Measurements from ENCODE around the gene ACKR1.

Gene ACKR1

DNA sequence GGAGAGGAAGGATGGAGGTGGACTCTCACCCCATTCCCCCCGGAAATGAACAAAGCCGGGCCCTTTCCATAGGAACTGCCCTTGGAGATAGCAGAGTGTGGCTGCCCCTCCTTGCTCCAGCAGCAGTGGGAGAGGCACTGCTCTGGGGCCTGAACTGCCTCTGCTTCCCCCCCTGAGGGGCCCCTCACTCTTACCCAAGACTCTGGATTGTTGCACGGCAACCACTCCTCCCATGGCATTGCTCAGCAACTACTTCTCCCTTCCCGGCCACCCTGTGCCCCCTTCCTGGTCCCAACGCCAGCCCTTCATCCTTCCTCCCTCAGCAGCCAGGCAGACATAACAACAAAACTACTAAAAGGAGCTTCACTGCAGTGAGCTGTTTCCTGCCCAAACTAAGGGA is 3.0 kb upstream of the ACKR1 start:
- no peak overlapping the region for H3K27ac ChIP-seq
- TF ChIP-seq ZFX (IDR thresholded peaks at IDR 0.05) = no peak
- TF ChIP-seq, protein P1, sequence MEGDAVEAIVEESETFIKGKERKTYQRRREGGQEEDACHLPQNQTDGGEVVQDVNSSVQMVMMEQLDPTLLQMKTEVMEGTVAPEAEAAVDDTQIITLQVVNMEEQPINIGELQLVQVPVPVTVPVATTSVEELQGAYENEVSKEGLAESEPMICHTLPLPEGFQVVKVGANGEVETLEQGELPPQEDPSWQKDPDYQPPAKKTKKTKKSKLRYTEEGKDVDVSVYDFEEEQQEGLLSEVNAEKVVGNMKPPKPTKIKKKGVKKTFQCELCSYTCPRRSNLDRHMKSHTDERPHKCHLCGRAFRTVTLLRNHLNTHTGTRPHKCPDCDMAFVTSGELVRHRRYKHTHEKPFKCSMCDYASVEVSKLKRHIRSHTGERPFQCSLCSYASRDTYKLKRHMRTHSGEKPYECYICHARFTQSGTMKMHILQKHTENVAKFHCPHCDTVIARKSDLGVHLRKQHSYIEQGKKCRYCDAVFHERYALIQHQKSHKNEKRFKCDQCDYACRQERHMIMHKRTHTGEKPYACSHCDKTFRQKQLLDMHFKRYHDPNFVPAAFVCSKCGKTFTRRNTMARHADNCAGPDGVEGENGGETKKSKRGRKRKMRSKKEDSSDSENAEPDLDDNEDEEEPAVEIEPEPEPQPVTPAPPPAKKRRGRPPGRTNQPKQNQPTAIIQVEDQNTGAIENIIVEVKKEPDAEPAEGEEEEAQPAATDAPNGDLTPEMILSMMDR (conservative IDR thresholded peaks at IDR 0.05) = no peak

DNA sequence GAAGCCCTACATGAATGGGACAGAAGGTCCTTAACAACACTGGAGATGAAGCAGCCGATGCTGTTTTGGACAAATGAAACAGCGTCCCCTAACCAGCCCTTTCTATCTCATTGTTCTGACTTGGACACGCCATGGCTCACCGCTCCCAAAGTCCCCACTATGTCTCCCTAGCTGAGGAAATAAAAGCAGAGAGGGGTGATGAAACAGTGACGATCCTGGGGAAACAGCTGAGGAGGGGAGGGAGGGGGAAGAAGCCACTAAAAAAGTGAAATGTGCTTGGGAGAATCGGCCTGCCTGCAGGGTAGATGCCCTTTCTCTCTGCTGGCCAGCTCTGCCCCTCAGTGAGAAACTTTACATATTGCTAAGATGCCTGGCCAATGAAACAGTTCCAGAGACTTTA is 1.1 kb upstream of the ACKR1 start:
- H3K27ac ChIP-seq = no peak overlapping the region
- TF ChIP-seq, protein P1 (conservative IDR thresholded peaks at IDR 0.05) = no peak
- no peak for TF ChIP-seq ZFX (IDR thresholded peaks at IDR 0.05)

DNA sequence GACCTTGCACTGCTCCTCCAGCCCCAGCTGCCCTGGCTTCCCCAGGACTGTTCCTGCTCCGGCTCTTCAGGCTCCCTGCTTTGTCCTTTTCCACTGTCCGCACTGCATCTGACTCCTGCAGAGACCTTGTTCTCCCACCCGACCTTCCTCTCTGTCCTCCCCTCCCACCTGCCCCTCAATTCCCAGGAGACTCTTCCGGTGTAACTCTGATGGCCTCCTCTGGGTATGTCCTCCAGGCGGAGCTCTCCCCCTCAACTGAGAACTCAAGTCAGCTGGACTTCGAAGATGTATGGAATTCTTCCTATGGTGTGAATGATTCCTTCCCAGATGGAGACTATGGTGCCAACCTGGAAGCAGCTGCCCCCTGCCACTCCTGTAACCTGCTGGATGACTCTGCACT is 550 bp downstream of the ACKR1 start:
- H3K27ac ChIP-seq = no peak overlapping the region
- TF ChIP-seq ZFX (IDR thresholded peaks at IDR 0.05) = no peak
- TF ChIP-seq, protein P1 (conservative IDR thresholded peaks at IDR 0.05) = no peak

DNA sequence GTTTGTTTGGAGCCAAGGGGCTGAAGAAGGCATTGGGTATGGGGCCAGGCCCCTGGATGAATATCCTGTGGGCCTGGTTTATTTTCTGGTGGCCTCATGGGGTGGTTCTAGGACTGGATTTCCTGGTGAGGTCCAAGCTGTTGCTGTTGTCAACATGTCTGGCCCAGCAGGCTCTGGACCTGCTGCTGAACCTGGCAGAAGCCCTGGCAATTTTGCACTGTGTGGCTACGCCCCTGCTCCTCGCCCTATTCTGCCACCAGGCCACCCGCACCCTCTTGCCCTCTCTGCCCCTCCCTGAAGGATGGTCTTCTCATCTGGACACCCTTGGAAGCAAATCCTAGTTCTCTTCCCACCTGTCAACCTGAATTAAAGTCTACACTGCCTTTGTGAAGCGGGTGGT is 1.4 kb downstream of the ACKR1 start:
- no peak for TF ChIP-seq ZFX (IDR thresholded peaks at IDR 0.05)
- TF ChIP-seq, protein P1 (conservative IDR thresholded peaks at IDR 0.05) = no peak
- no peak overlapping the region for H3K27ac ChIP-seq

DNA sequence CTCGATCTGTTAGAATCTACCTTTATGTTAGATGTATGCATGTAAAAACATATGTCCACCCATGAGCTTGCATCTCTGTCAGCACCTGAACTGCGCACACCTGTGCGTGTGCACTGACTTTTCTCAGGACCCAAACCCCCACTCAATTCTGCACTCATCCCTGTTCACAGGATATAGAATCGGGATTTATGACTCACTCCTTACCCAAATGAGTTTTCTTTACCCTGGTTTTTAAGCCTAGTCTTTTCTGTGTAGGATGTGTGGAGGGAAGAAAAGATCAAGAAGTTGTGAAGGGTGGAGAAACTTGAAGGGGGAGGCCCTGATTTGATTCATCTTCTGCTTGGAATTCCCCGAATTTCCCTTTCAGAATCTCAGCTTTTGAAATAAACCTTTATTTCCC is 2.4 kb downstream of the ACKR1 start:
- H3K27ac ChIP-seq = no peak overlapping the region
- TF ChIP-seq, protein P1 (conservative IDR thresholded peaks at IDR 0.05) = no peak
- no peak for TF ChIP-seq ZFX (IDR thresholded peaks at IDR 0.05)

DNA sequence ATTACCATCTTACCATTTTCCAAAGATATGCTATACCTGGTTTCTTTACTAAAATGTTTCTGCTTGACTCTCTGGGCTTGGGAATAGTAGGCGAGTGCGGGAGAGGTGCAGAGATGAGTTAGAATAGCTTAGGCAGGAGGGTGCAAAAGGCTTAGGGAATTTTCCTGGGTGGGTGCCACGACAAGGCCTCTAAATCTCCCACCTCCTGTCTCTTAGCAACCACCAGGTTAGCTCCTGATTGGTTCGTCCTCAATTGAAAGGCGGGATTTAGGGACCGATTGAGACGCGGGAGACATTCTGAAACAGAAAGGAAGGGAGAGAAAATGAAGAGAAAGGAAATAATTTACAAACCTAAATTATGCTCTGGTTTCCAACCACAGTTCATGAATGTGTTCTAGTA is 3.1 kb downstream of the ACKR1 start:
- no peak overlapping the region for H3K27ac ChIP-seq
- TF ChIP-seq, protein P1 (conservative IDR thresholded peaks at IDR 0.05) = no peak
- no peak for TF ChIP-seq ZFX (IDR thresholded peaks at IDR 0.05)

DNA sequence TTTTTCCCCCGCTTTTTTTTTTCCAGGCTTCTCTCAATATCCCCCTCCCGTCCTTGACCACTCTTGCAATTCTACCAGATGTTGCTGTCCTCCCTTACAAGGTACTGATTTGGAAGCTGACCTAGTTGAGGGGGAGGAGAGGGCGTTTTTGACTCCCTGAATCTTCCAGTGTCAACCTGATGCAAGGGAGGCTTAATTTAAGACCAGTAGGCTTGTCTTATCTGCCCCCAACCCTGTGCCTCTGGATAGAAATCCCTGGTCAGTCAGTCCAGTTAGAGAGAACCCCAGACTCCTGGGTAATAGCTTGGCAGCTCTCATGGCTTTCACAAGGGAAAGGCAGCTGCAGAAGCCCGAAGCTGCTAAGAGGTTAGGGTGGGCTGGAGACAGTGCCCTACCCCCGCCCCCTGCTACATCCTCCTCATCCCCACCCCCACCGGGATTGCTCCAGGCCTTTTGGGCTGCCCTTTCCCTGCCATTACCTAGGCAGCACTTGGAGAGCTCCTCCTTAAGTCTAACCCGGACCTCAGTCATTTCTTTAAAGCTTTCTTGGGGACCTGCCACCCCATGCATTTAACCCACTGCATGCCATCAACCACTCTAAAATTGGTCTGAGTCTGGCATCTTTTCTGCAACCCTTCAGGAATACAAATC is 3.6 kb downstream of the ACKR1 start:
- no peak overlapping the region for H3K27ac ChIP-seq
- TF ChIP-seq ZFX (IDR thresholded peaks at IDR 0.05) = no peak
- TF ChIP-seq, protein P1 (conservative IDR thresholded peaks at IDR 0.05) = no peak
